ENCODE measurements around the gene MSH6. TPM values are rescaled to one million over a fixed set of nuclear protein-coding genes. Genes with fewer than 3 reads are reported as not detected.
A peak's percentile ranks its signal among the peaks of the same experiment; 100 is the strongest.

The MSH6 gene
- total RNA-seq, 1 experiment from 2014 or later, result 108 TPM

- Histone ChIP-seq H3K27me3 (replicated peaks; ENCODE audit: control insufficient read depth, insufficient read depth, low read length) (no peaks in the 10 kb centered on the region), H3K9me3 (no peaks in the 10 kb centered on the region), H3K36me3 (ENCODE audit: control insufficient read depth, insufficient read depth, low read length) (no peaks in the 10 kb centered on the region; the same call in 1 of the 2 replicates), H3K4me3 (ENCODE audit: low read depth, low read length) (peak overlapping the region; percentile 75), H3K4me1 (peaks cover 4% of the 10 kb centered on the region; the same call in 1 of the 2 replicates)
- no TSS peak for BruUV-seq (replicated peaks)
- intact Hi-C loops (cut with micrococcal nuclease; ENCODE audit: unreplicated experiment), result loop anchor here (5.0 to 10.0 kb wide), 2 partner anchors 123 to 320 kb away; partner anchors contain the start of gene FBXO11
- ChIA-PET POLR2A (interaction anchor here (0.6 kb wide), 2 partner anchors 33 to 234 kb away, joined by 3 to 4 read pairs; no protein-coding TSS in a partner anchor), CTCF (interaction anchor here (3.0 kb wide), 1 partner anchor 17 kb away, joined by 11 read pairs; no protein-coding TSS in a partner anchor)
- Mint-ChIP-seq H3K4me1 (ENCODE audit: low read depth, unreplicated experiment) (peaks cover 7% of the 10 kb centered on the region), H3K36me3 (ENCODE audit: insufficient read depth, unreplicated experiment) (peaks cover 40% of the 10 kb centered on the region), H3K27me3 (ENCODE audit: insufficient read depth, unreplicated experiment) (no peaks in the 10 kb centered on the region), H3K4me3 (ENCODE audit: unreplicated experiment) (peak overlapping the region; percentile 98), H3K9me3 (ENCODE audit: unreplicated experiment) (no peaks in the 10 kb centered on the region), H3K27ac (ENCODE audit: unreplicated experiment) (peak overlapping the region; percentile 99)
- no peak for TF ChIP-seq CTCF (IDR thresholded peaks at IDR 0.05; ENCODE audit: insufficient read depth in 1 of 2, low read depth in 1 of 2, low read length in 1 of 2, severe bottlenecking in 1 of 2, unreplicated experiment in 1 of 2)
- DNase-seq, result peak in 1 of 2 experiments; percentile 38
Observed at GRCh38 chr2:47784352-47784851, 1.5 kb downstream of the MSH6 start.

GRCh38 chr2:47785986-47786385, 3.0 kb downstream of the MSH6 start:
- DNase-seq, result no peak
- H3K27ac Mint-ChIP-seq (ENCODE audit: unreplicated experiment), result no peak overlapping the region
- peaks cover 48% of the 10 kb centered on the region for H3K36me3 Mint-ChIP-seq (ENCODE audit: insufficient read depth, unreplicated experiment)
- Histone ChIP-seq H3K4me3 (ENCODE audit: low read depth, low read length) (no peak overlapping the region), H3K9me3 (no peaks in the 10 kb centered on the region), H3K27me3 (replicated peaks; ENCODE audit: control insufficient read depth, insufficient read depth, low read length) (no peaks in the 10 kb centered on the region), H3K36me3 (ENCODE audit: control insufficient read depth, insufficient read depth, low read length) (peaks cover 2% of the 10 kb centered on the region), H3K4me1 (peaks cover 4% of the 10 kb centered on the region; the same call in 1 of the 2 replicates)
- CTCF ChIA-PET, result interaction anchor here (0.7 kb wide), 1 partner anchor 176 kb away, joined by 3 read pairs; no protein-coding TSS in a partner anchor
- H3K27me3 Mint-ChIP-seq (ENCODE audit: insufficient read depth, unreplicated experiment), result no peaks in the 10 kb centered on the region
- TF ChIP-seq CTCF (IDR thresholded peaks at IDR 0.05; ENCODE audit: insufficient read depth in 1 of 2, low read depth in 1 of 2, low read length in 1 of 2, severe bottlenecking in 1 of 2, unreplicated experiment in 1 of 2), result no peak
- no peak overlapping the region for H3K4me3 Mint-ChIP-seq (ENCODE audit: unreplicated experiment)
- H3K4me1 Mint-ChIP-seq (ENCODE audit: low read depth, unreplicated experiment), result peaks cover 7% of the 10 kb centered on the region
- intact Hi-C loops (cut with micrococcal nuclease; ENCODE audit: unreplicated experiment), result loop anchor here (10.0 kb wide), 1 partner anchor 319 kb away; no protein-coding TSS in a partner anchor
- POLR2A ChIA-PET, result no interaction called here
- BruUV-seq (replicated peaks), result no TSS peak
- no peaks in the 10 kb centered on the region for H3K9me3 Mint-ChIP-seq (ENCODE audit: unreplicated experiment)

GRCh38 chr2:47796090-47796697, 13.2 kb downstream of the MSH6 start:
- Mint-ChIP-seq H3K9me3 (ENCODE audit: unreplicated experiment) (no peaks in the 10 kb centered on the region), H3K4me1 (ENCODE audit: low read depth, unreplicated experiment) (no peaks in the 10 kb centered on the region), H3K4me3 (ENCODE audit: unreplicated experiment) (no peak overlapping the region), H3K36me3 (ENCODE audit: insufficient read depth, unreplicated experiment) (peaks cover 91% of the 10 kb centered on the region), H3K27me3 (ENCODE audit: insufficient read depth, unreplicated experiment) (no peaks in the 10 kb centered on the region), H3K27ac (ENCODE audit: unreplicated experiment) (no peak overlapping the region)
- intact Hi-C loops (cut with micrococcal nuclease; ENCODE audit: unreplicated experiment), result no loop called here
- no peaks in the 10 kb centered on the region for H3K4me1 ChIP-seq
- TF ChIP-seq CTCF (IDR thresholded peaks at IDR 0.05; ENCODE audit: insufficient read depth in 1 of 2, low read depth in 1 of 2, low read length in 1 of 2, severe bottlenecking in 1 of 2, unreplicated experiment in 1 of 2), result no peak
- H3K27me3 ChIP-seq (replicated peaks; ENCODE audit: control insufficient read depth, insufficient read depth, low read length), result no peaks in the 10 kb centered on the region
- H3K36me3 ChIP-seq (ENCODE audit: control insufficient read depth, insufficient read depth, low read length), result peaks cover 5% of the 10 kb centered on the region
- no peak for DNase-seq
- ChIA-PET CTCF (no interaction called here), POLR2A (no interaction called here)
- no peak overlapping the region for H3K4me3 ChIP-seq (ENCODE audit: low read depth, low read length)
- no peaks in the 10 kb centered on the region for H3K9me3 ChIP-seq
- no TSS peak for BruUV-seq (replicated peaks)
